ENCODE results near the gene ING5.
"Not testable (repeated sequence)": the region's sequence is repeated elsewhere in the genome, so short reads cannot be mapped to it uniquely, and the experiment has no call there.

ING5 gene

DNA sequence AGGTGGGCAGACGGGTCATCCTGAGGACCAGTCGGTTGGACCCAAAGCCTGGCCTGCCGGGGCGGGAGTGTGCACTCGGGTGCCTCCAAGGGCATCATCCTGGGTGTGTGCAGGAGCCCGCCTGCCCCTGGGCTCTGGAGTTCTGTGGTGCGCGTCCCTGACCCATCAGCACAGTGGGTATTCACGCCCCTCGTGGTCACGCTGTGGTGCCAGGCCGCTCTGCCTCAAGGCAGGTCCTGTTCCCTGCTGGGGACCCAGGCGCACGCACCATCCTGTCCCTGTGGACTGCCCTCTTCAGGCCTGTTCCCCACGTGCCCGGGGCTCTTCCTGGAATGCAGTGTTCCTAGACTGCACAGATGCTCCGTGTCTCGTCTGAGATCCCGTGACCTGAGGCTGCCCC lies 18.3 kb downstream of the ING5 start:
- no peak for FAIRE-seq

GRCh38 chr2:241720560-241720959 lies 18.7 kb downstream of the ING5 start:
- no peak for FAIRE-seq

GRCh38 chr2:241721852-241722251 lies 20.0 kb downstream of the ING5 start:
- no peak for FAIRE-seq

DNA sequence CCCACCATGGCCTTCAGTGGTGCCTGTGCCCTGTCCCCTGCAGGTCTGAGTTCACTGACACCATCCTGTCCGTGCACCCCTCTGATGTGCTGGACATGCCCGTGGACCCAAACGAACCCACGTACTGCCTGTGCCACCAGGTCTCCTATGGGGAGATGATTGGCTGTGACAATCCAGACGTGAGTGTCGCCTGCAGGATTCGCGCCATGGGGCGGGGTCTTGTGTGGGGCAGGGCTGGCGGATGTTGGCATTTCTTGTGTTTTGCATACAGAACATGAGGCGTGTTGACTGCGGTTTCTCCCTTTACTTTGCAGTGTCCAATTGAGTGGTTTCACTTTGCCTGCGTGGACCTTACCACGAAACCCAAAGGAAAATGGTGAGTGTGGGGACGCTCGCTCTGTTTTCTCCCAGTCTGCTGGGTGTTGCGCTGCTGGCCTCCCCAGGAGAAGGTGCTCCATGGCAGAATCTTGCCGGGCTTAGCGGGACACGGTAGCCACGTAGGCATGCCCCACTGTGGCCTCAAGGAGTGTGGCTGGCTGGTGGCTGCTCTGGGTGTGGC lies 21.1 kb downstream of the ING5 start:
- FAIRE-seq, result no peak

- no peak for FAIRE-seq
These were observed 22.6 kb downstream of the ING5 start for GRCh38 chr2:241724259-241724974.

DNA sequence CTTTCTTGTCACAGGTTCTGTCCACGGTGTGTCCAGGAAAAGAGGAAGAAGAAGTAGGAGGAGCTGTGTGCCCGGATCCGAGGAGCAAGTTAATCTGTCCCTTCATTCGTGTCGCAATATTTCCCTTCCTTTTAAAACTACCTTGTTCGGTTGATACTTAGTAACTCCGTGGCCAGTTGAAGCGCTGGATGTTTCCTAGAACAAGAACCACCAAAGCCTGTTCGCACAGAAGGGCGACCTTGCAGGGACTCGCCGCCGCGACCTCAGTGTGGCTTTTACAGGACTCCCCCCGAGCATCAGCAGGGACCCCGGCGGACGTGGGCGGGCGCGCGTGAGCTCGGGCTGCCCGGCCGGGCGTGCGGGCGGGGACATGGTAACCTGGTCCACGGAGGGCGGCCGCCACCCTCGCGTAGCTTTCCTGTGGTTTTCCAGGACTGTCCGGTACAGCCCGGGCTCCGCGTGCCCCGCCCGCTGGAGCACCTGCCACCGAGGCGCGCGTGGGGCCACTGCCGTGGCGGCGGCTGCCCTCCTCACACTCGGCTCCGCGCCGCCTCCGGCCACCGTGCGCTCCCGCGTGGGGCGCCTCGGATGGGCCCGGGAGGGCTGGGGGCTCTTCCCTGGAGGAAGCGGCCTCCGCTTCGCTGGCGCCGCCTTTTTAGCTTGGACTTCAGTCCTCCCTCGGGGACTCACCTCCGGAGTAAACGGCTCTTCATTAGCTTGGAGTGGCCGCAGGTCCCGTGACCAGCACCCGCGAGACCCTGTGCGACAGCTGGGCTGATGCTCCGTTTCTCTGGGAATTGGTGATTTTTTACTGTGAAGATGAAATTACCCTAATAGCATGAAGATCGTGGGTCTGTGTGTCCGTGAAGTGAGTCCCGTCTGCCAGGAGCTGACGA lies 23.4 kb downstream of the ING5 start:
- FAIRE-seq, result no peak

DNA sequence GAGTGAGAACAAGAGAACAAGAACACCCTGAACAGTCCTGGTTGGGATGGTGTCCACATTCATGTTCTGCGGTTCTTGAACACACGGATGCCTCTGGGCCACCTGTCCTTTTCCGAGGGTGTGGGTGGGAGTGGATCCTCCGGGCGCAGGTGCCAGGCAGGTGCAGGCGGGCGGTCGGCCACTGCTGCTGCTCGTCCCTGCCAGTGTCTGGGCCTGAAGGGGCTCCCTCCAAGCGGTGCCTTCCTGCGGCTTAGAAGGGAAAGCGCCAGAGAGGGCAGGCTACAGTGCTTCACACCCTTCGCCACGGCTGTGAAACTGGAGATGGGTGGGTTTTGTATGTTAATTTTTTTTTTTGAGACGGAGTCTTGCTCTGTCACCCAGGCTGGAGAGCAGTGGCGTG lies 24.6 kb downstream of the ING5 start:
- FAIRE-seq, result no peak

- no peak for FAIRE-seq
These were observed 26.2 kb downstream of the ING5 start for GRCh38 chr2:241728000-241728399.

DNA sequence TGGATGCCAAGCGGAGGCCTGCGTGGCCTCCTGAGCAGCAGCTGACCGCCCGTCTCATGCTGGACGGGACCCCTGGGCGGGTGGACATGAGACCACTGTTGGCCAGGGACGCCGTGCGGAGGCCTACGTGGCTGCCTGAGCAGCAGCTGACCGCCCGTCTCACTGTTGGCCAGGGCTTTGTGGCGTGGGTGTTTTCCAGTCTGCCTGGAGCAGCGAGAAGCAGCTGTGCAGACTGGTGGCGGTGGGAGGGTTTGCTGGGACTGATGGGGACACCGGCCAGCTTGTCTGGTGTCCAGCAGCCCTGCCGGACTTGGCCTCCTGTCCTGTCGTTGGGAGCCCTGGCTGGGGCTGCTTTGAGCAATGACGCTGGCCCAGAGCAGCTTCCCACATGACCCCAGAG lies 26.8 kb downstream of the ING5 start:
- FAIRE-seq, result no peak

GRCh38 chr2:241729868-241730267 lies 28.0 kb downstream of the ING5 start:
- FAIRE-seq, result no peak

DNA sequence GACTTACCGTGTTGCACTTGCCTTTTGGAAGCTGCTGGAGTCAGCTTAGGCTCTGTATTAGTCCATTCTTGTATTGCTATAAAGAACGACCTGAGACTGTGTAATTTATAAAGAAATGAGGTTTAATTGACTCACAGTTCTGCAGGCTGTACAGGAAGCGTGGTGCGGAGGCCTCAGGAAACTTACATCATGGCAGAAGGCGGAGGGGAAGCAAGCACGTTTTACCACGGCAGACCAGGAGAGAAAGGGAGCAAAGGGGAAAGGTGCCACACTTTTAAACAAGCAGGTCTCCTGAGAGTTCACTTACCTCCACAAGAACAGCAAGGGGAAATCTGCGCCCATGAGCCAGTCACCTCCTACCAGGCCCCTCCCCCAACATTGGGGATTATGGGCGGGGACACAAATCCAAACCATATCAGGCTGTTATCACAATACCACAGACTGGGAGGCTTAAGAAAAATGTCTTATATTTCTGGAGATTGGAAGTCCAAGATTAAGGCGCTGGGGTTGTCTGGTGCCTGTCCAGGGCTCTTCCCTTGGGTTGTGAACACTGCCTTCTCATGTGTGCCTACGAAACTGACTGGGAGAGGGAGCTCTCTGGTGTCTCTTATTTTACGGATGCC lies 28.9 kb downstream of the ING5 start:
- no peak for FAIRE-seq

- not testable (repeated sequence) for FAIRE-seq
These were observed 30.8 kb downstream of the ING5 start for GRCh38 chr2:241732513-241733186.

DNA sequence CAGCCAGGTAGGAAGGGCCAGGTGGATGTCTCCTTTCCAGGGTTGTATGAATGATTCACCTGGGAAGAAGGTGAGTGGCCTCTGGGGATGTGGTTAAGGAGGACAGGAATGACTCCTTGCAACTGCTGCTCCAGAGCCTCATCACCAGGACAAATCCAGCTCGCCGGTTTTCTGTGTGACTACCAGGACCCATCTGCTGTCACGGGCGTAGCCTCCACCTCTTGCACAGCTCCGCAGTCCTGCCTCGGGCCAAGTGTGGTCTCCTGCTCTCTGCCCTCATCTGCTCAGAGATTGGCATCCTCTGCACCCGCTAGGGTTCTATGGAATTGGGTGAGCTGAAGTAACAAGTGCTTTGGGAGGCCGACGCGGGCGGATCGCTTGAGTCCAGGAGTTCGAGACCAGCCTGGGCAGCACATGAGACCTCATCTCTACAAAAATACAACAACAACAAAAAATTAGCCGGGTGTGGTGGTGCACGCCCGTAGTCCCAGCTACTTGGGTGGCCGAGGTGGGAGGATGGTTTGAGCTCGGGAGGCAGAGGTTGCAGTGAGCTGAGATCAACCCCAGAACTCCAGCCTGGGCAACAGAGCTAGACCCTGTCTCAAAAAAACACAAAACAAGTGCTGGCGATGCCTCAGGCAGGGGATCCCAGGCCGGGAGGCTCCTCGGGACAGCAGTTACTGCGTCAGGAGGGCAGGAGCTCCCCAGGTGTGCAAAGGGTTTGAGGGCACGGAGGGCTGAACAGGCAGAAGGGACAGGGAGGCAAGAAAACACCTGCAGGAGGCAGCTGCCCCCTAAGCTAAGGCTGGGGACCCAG lies 31.8 kb downstream of the ING5 start:
- no peak for FAIRE-seq

DNA sequence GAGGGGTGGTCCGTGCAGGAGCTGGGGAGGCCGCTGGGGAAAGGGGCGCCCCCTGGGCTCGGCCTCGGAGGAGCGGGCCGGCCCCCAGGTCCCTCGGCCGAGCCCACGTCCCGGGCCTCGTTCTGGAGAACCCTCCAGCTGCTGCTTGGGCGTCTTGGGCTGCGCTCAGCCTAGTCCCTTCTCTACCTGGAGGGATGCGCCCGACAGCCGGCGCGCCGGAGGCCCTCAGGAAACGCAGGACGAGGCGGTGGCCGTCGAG lies 32.3 kb downstream of the ING5 start:
- FAIRE-seq, result no peak

DNA sequence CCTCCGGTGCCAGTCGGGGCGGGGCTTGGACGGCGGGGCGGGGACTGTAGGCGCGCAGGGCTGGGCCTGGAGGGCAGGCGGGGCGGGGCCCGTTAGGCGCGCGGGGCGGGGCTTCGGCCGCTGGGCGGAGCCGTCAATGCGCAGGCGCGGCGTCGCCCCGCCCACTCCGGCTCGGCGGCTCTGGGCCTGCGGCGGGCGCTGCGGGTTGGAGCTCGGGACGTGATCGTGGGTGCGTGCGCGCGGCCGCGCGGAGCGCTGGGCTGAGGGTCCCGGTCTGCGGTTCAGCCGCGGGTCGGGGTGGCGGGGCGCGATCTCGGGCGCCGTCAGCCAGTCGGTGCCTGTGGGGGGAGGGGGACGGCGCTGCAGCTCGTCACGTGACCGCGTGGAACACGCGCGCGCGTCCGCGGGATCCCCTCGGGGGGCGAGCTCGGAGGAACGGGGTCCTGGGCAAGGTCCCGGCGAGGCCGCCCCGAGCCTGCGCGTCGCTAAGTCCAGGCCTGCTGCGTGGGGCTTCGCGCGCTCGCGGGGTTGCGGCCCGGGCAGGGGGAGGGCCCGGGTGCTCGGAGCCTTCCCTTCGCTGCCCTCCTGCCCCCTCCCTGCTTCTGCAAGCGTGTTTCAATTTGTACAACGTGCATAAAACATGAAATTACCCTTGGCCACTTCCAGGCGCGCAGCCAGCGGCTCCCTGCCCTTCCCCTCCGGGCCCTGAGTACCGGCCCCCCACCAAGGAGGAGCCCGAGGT lies 32.8 kb downstream of the ING5 start, which contains the start of gene D2HGDH:
Gene D2HGDH, plus strand, starts transcription at position 164 of the 742 bp plus-strand sequence. CDS start 595 bp downstream, outside the sequence.
- no peak for FAIRE-seq

GRCh38 chr2:241736111-241736510 lies 34.3 kb downstream of the ING5 start:
- FAIRE-seq, result no peak

DNA sequence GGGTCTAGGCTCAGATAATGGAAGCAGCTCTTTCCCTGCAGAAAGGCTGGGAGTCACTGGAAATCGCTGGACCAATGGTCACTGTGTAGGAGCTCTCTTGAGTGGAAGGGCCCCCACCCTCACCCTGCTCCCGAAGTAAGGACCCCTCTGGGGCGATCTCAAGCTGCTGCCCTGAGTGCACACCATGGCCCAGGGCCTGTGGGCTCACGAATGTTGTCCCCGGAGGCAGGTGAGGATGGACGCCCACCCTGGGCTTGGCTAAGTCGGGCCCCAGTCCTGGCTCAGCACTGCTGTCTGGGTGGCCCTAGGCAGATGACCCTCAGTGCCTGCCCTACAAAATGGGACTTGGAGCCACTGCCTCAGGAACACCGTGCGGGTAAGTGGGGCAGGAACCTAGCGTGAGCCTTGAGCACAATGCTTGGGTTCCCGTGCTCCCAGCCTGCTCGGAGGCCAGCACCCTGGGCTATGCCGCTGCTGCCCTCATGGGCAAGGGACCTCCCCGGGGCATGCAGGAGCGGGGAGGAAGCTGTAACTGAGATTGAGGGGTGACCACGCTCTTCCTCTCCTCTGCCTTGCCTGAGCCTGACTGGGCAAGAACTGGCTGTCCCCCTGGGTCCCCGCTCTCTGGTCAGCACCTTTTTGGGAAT lies 36.3 kb downstream of the ING5 start:
- FAIRE-seq, result no peak

DNA sequence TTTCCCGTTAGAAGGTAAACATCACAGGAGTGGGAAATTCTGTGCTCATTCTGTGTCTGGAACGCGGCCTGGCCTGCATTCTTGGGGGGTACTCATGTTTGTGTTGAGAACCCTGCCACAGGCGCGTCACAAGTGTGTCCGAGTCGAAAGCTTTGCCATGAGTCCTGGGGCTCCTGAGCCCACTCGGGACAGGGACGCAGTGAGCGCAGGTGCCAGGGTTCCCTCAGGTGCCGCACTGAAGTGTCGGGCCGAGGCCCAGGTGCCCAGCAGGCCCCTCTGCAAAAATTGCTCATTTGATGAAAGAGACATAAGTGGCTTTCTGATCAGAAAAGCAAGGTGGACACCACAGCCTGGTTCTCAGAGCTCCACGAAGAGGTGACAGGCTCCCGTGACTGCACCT lies 37.3 kb downstream of the ING5 start:
- no peak for FAIRE-seq

- no peak for FAIRE-seq
These were observed 37.8 kb downstream of the ING5 start for GRCh38 chr2:241739651-241740050.

GRCh38 chr2:241741016-241741415 lies 39.2 kb downstream of the ING5 start:
- no peak for FAIRE-seq

Measured in A204.1 (cell line).